ENCODE results near the gene DPP6. TPM values are rescaled to one million over a fixed set of nuclear protein-coding genes. Genes with fewer than 3 reads are reported as not detected.

DPP6 gene
- total and polyA plus RNA-seq, 5 donors from 2014 or later = not detected

GRCh38 chr7:154364170-154364569 is 312.0 kb downstream of the DPP6 start:
- H3K4me3 Mint-ChIP-seq = no peak overlapping the region
- peaks cover 0 to 10% (median 4%) of the 10 kb centered on the region in 7 donors for H3K9me3 Mint-ChIP-seq
- DNase-seq = no peak
- Histone ChIP-seq H3K27ac (ENCODE audit: insufficient read depth, low read length, poor library complexity, severe bottlenecking) (no peak overlapping the region), H3K27me3 (ENCODE audit: control insufficient read depth, insufficient read depth, low read length) (no peaks in the 10 kb centered on the region), H3K36me3 (ENCODE audit: control insufficient read depth, insufficient read depth, low read length) (no peaks in the 10 kb centered on the region), H3K4me3 (ENCODE audit: low read depth, low read length) (no peak overlapping the region), H3K4me1 (ENCODE audit: control insufficient read depth, insufficient read depth, low read length, poor library complexity, severe bottlenecking) (no peaks in the 10 kb centered on the region), H3K9me3 (ENCODE audit: control insufficient read depth in 2 of 2, low read length in 2 of 2) (no peaks in the 10 kb centered on the region)
- H3K36me3 Mint-ChIP-seq = no peaks in the 10 kb centered on the region
- no peak overlapping the region for H3K27ac Mint-ChIP-seq
- no peaks in the 10 kb centered on the region for H3K4me1 Mint-ChIP-seq
- no peak for ATAC-seq (ENCODE audit: low read depth in 2 of 2)
- no peaks in the 10 kb centered on the region for H3K27me3 Mint-ChIP-seq

- Histone ChIP-seq H3K4me3 (ENCODE audit: low read depth, low read length) (no peak overlapping the region), H3K4me1 (ENCODE audit: control insufficient read depth, insufficient read depth, low read length, poor library complexity, severe bottlenecking) (no peaks in the 10 kb centered on the region), H3K27ac (ENCODE audit: insufficient read depth, low read length, poor library complexity, severe bottlenecking) (no peak overlapping the region), H3K36me3 (ENCODE audit: control insufficient read depth, insufficient read depth, low read length) (no peaks in the 10 kb centered on the region), H3K9me3 (ENCODE audit: control insufficient read depth in 2 of 2, low read length in 2 of 2) (no peaks in the 10 kb centered on the region), H3K27me3 (ENCODE audit: control insufficient read depth, insufficient read depth, low read length) (no peaks in the 10 kb centered on the region)
- peaks cover 0 to 8% (median 5%) of the 10 kb centered on the region in 7 donors for H3K9me3 Mint-ChIP-seq
- DNase-seq (no peak), ATAC-seq (ENCODE audit: low read depth in 2 of 2) (no peak)
- no peaks in the 10 kb centered on the region for H3K4me1 Mint-ChIP-seq
- H3K36me3 Mint-ChIP-seq = no peaks in the 10 kb centered on the region
- peak overlapping the region in 1 of 4 donors; percentile 47 for H3K4me3 Mint-ChIP-seq
- H3K27me3 Mint-ChIP-seq = no peaks in the 10 kb centered on the region
- H3K27ac Mint-ChIP-seq = peak overlapping the region in 1 of 3 donors; percentile 14
Observed at GRCh38 chr7:154371424-154371823, 319.2 kb downstream of the DPP6 start.

- Histone ChIP-seq H3K4me1 (ENCODE audit: control insufficient read depth, insufficient read depth, low read length, poor library complexity, severe bottlenecking) (no peaks in the 10 kb centered on the region), H3K27me3 (ENCODE audit: control insufficient read depth, insufficient read depth, low read length) (no peaks in the 10 kb centered on the region), H3K36me3 (ENCODE audit: control insufficient read depth, insufficient read depth, low read length) (no peaks in the 10 kb centered on the region), H3K4me3 (ENCODE audit: low read depth, low read length) (no peak overlapping the region), H3K9me3 (ENCODE audit: control insufficient read depth in 2 of 2, low read length in 2 of 2) (no peaks in the 10 kb centered on the region), H3K27ac (ENCODE audit: insufficient read depth, low read length, poor library complexity, severe bottlenecking) (no peak overlapping the region)
- ATAC-seq (ENCODE audit: low read depth in 2 of 2) (no peak), DNase-seq (no peak)
- Mint-ChIP-seq H3K4me3 (no peak overlapping the region), H3K9me3 (peaks cover 0 to 8% (median 2%) of the 10 kb centered on the region in 7 donors), H3K27me3 (no peaks in the 10 kb centered on the region), H3K4me1 (no peaks in the 10 kb centered on the region), H3K36me3 (no peaks in the 10 kb centered on the region), H3K27ac (no peak overlapping the region)
Observed at GRCh38 chr7:154372011-154372601, 319.9 kb downstream of the DPP6 start.

GRCh38 chr7:154373956-154374355 is 321.8 kb downstream of the DPP6 start:
- Histone ChIP-seq H3K36me3 (ENCODE audit: control insufficient read depth, insufficient read depth, low read length) (no peaks in the 10 kb centered on the region), H3K27me3 (ENCODE audit: control insufficient read depth, insufficient read depth, low read length) (no peaks in the 10 kb centered on the region), H3K9me3 (ENCODE audit: control insufficient read depth in 2 of 2, low read length in 2 of 2) (no peaks in the 10 kb centered on the region), H3K4me1 (ENCODE audit: control insufficient read depth, insufficient read depth, low read length, poor library complexity, severe bottlenecking) (no peaks in the 10 kb centered on the region), H3K27ac (ENCODE audit: insufficient read depth, low read length, poor library complexity, severe bottlenecking) (no peak overlapping the region), H3K4me3 (ENCODE audit: low read depth, low read length) (no peak overlapping the region)
- H3K9me3 Mint-ChIP-seq = peaks cover 0 to 8% (median 4%) of the 10 kb centered on the region in 7 donors
- no peaks in the 10 kb centered on the region for H3K36me3 Mint-ChIP-seq
- no peak overlapping the region for H3K4me3 Mint-ChIP-seq
- no peak for DNase-seq
- no peaks in the 10 kb centered on the region for H3K4me1 Mint-ChIP-seq
- ATAC-seq (ENCODE audit: low read depth in 2 of 2) = no peak
- no peak overlapping the region for H3K27ac Mint-ChIP-seq
- no peaks in the 10 kb centered on the region for H3K27me3 Mint-ChIP-seq

- Histone ChIP-seq H3K27me3 (ENCODE audit: control insufficient read depth, insufficient read depth, low read length) (no peaks in the 10 kb centered on the region), H3K36me3 (ENCODE audit: control insufficient read depth, insufficient read depth, low read length) (no peaks in the 10 kb centered on the region), H3K27ac (ENCODE audit: insufficient read depth, low read length, poor library complexity, severe bottlenecking) (no peak overlapping the region), H3K4me3 (ENCODE audit: low read depth, low read length) (no peak overlapping the region), H3K9me3 (ENCODE audit: control insufficient read depth in 2 of 2, low read length in 2 of 2) (no peaks in the 10 kb centered on the region), H3K4me1 (ENCODE audit: control insufficient read depth, insufficient read depth, low read length, poor library complexity, severe bottlenecking) (no peaks in the 10 kb centered on the region)
- H3K9me3 Mint-ChIP-seq = peaks cover 0 to 8% (median 5%) of the 10 kb centered on the region in 7 donors
- no peaks in the 10 kb centered on the region for H3K36me3 Mint-ChIP-seq
- no peak overlapping the region for H3K27ac Mint-ChIP-seq
- no peak overlapping the region for H3K4me3 Mint-ChIP-seq
- H3K27me3 Mint-ChIP-seq = no peaks in the 10 kb centered on the region
- no peaks in the 10 kb centered on the region for H3K4me1 Mint-ChIP-seq
- no peak for DNase-seq
- ATAC-seq (ENCODE audit: low read depth in 2 of 2) = no peak
Observed at GRCh38 chr7:154375956-154376355, 323.8 kb downstream of the DPP6 start.

- no peak for DNase-seq
- no peak for ATAC-seq (ENCODE audit: low read depth in 2 of 2)
- no peaks in the 10 kb centered on the region for H3K27me3 Mint-ChIP-seq
Observed at GRCh38 chr7:154380771-154381170, 328.6 kb downstream of the DPP6 start.

GRCh38 chr7:154383045-154383444 is 330.8 kb downstream of the DPP6 start:
- no peaks in the 10 kb centered on the region for H3K36me3 Mint-ChIP-seq
- no peak for ATAC-seq (ENCODE audit: low read depth in 2 of 2)
- no peaks in the 10 kb centered on the region for H3K4me1 Mint-ChIP-seq

More at GRCh38 chr7:154380771-154381170, 328.6 kb downstream of the DPP6 start:
- Histone ChIP-seq H3K9me3 (ENCODE audit: control insufficient read depth in 2 of 2, low read length in 2 of 2) (no peaks in the 10 kb centered on the region), H3K4me1 (ENCODE audit: control insufficient read depth, insufficient read depth, low read length, poor library complexity, severe bottlenecking) (no peaks in the 10 kb centered on the region), H3K36me3 (ENCODE audit: control insufficient read depth, insufficient read depth, low read length) (no peaks in the 10 kb centered on the region), H3K27me3 (ENCODE audit: control insufficient read depth, insufficient read depth, low read length) (no peaks in the 10 kb centered on the region), H3K27ac (ENCODE audit: insufficient read depth, low read length, poor library complexity, severe bottlenecking) (no peak overlapping the region), H3K4me3 (ENCODE audit: low read depth, low read length) (no peak overlapping the region)
- H3K4me1 Mint-ChIP-seq = no peaks in the 10 kb centered on the region
- no peaks in the 10 kb centered on the region for H3K36me3 Mint-ChIP-seq
- peaks cover 0 to 7% (median 7%) of the 10 kb centered on the region in 7 donors for H3K9me3 Mint-ChIP-seq
- H3K27ac Mint-ChIP-seq = no peak overlapping the region
- H3K4me3 Mint-ChIP-seq = no peak overlapping the region

GRCh38 chr7:154385214-154385613 is 333.0 kb downstream of the DPP6 start:
- no peaks in the 10 kb centered on the region for H3K4me1 ChIP-seq (ENCODE audit: control insufficient read depth, insufficient read depth, low read length, poor library complexity, severe bottlenecking)
- Mint-ChIP-seq H3K27me3 (no peaks in the 10 kb centered on the region), H3K4me3 (no peak overlapping the region), H3K4me1 (no peaks in the 10 kb centered on the region), H3K36me3 (no peaks in the 10 kb centered on the region), H3K9me3 (peaks cover 0 to 26% (median 8%) of the 10 kb centered on the region in 7 donors), H3K27ac (no peak overlapping the region)
- H3K27ac ChIP-seq (ENCODE audit: insufficient read depth, low read length, poor library complexity, severe bottlenecking) = no peak overlapping the region
- no peaks in the 10 kb centered on the region for H3K9me3 ChIP-seq (ENCODE audit: control insufficient read depth in 2 of 2, low read length in 2 of 2)
- no peaks in the 10 kb centered on the region for H3K36me3 ChIP-seq (ENCODE audit: control insufficient read depth, insufficient read depth, low read length)
- DNase-seq (no peak), ATAC-seq (ENCODE audit: low read depth in 2 of 2) (no peak)
- no peaks in the 10 kb centered on the region for H3K27me3 ChIP-seq (ENCODE audit: control insufficient read depth, insufficient read depth, low read length)
- H3K4me3 ChIP-seq (ENCODE audit: low read depth, low read length) = no peak overlapping the region

More at GRCh38 chr7:154383045-154383444, 330.8 kb downstream of the DPP6 start:
- no peak overlapping the region for H3K4me3 ChIP-seq (ENCODE audit: low read depth, low read length)
- no peaks in the 10 kb centered on the region for H3K9me3 ChIP-seq (ENCODE audit: control insufficient read depth in 2 of 2, low read length in 2 of 2)
- no peaks in the 10 kb centered on the region for H3K27me3 Mint-ChIP-seq
- no peaks in the 10 kb centered on the region for H3K4me1 ChIP-seq (ENCODE audit: control insufficient read depth, insufficient read depth, low read length, poor library complexity, severe bottlenecking)
- no peak overlapping the region for H3K27ac Mint-ChIP-seq
- no peak overlapping the region for H3K4me3 Mint-ChIP-seq
- H3K9me3 Mint-ChIP-seq = peaks cover 0 to 15% (median 12%) of the 10 kb centered on the region in 7 donors
- no peaks in the 10 kb centered on the region for H3K36me3 ChIP-seq (ENCODE audit: control insufficient read depth, insufficient read depth, low read length)
- DNase-seq = no peak
- H3K27me3 ChIP-seq (ENCODE audit: control insufficient read depth, insufficient read depth, low read length) = no peaks in the 10 kb centered on the region
- no peak overlapping the region for H3K27ac ChIP-seq (ENCODE audit: insufficient read depth, low read length, poor library complexity, severe bottlenecking)
